Activated naive CD8-positive, alpha-beta T cell treated with anti-CD3 and anti-CD28 coated beads for 36 hours (primary cell): Measurements from ENCODE around the gene IGF2BP2. TPM values are rescaled to one million over a fixed set of nuclear protein-coding genes. Genes with fewer than 3 reads are reported as not detected.
"Not testable (repeated sequence)": the region's sequence is repeated elsewhere in the genome, so short reads cannot be mapped to it uniquely, and the experiment has no call there.

ENCODE experiments used
- DNase-seq: peaks from one replicate; pipeline ENCODE4 v3.0.0; 2021
- H3K27ac Mint-ChIP-seq: one replicate; pipeline ENCODE4 v1.8.0; 2022; ENCODE audit warnings: mild to moderate bottlenecking, moderate library complexity, mixed read lengths
- H3K27me3 Mint-ChIP-seq: one replicate; pipeline ENCODE4 v1.8.0; 2022; ENCODE audit warnings: mild to moderate bottlenecking, mixed read lengths
- H3K36me3 Mint-ChIP-seq: one replicate; pipeline ENCODE4 v1.8.0; 2021; ENCODE audit warnings: mild to moderate bottlenecking, mixed read lengths
- H3K4me1 Mint-ChIP-seq: one replicate; pipeline ENCODE4 v1.8.0; 2021; ENCODE audit warnings: mixed read lengths
- H3K4me3 Mint-ChIP-seq: one replicate; pipeline ENCODE4 v1.8.0; 2022; ENCODE audit warnings: mild to moderate bottlenecking, moderate library complexity, mixed read lengths
- H3K9me3 Mint-ChIP-seq: one replicate; pipeline ENCODE4 v1.8.0; 2022; ENCODE audit warnings: mixed read lengths
- total RNA-seq, 2 experiments: library from RNA; stranded (reverse); gene quantifications; one replicate each; pipeline ENCODE4 v1.2.3, GENCODE V29; 2021

The IGF2BP2 gene
- total RNA-seq, 2 experiments from 2014 or later, result 0.28 to 0.41 TPM

DNA sequence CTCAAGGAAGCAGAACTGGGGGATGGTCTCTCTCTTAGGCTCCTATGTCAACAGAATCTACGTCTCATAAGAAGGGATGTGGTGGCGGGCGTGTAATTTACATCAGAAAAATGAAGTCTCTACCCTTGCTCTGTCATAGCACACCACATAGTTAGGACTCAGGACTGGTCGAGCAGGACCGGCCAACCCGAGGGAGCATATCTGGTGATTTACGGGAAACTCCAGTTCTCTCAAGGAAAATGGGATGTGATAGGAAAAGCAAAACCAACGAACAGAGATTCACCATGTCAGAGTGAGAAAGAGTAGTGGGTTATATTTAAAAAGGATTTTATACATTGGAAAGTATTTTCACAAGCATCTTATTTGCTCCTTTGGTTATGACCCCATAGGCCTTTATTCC is 54.7 kb downstream of the IGF2BP2 start:
- no peaks in the 10 kb centered on the region for H3K9me3 Mint-ChIP-seq
- no peak for DNase-seq
- no peaks in the 10 kb centered on the region for H3K36me3 Mint-ChIP-seq
- no peak overlapping the region for H3K27ac Mint-ChIP-seq
- peaks cover 7% of the 10 kb centered on the region for H3K27me3 Mint-ChIP-seq
- no peak overlapping the region for H3K4me3 Mint-ChIP-seq
- H3K4me1 Mint-ChIP-seq, result peaks cover 11% of the 10 kb centered on the region

DNA sequence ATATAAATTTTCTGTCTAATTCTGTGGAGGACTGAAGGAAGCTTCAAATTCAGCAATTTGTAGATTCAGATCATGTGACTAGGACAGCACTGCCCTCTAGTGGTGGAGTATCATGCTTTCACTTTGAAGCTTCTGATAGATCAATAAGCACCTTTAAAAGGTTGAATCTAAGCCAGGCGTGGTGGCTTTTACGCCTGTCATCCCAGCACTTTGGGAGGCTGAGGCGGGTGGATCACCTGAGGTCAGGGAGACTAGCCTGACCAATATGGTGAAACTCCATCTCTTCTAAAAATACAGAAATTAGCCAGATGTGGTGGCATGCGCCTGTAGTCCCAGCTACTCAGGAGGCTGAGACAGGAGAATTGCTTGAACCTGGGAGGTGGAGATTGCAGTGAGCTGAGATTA is 56.3 kb downstream of the IGF2BP2 start:
- peaks cover 16% of the 10 kb centered on the region for H3K27me3 Mint-ChIP-seq
- H3K9me3 Mint-ChIP-seq, H3K4me1 Mint-ChIP-seq, H3K36me3 Mint-ChIP-seq, H3K27ac Mint-ChIP-seq, H3K4me3 Mint-ChIP-seq: not testable (repeated sequence)
- DNase-seq, result peak; percentile 27

- no peaks in the 10 kb centered on the region for H3K9me3 Mint-ChIP-seq
- peaks cover 4% of the 10 kb centered on the region for H3K4me1 Mint-ChIP-seq
- H3K36me3 Mint-ChIP-seq, result no peaks in the 10 kb centered on the region
- H3K27ac Mint-ChIP-seq, result no peak overlapping the region
- H3K27me3 Mint-ChIP-seq, result peaks cover 21% of the 10 kb centered on the region
- H3K4me3 Mint-ChIP-seq, result no peak overlapping the region
- DNase-seq, result no peak
These were observed 57.7 kb downstream of the IGF2BP2 start for GRCh38 chr3:185767002-185767688.

DNA sequence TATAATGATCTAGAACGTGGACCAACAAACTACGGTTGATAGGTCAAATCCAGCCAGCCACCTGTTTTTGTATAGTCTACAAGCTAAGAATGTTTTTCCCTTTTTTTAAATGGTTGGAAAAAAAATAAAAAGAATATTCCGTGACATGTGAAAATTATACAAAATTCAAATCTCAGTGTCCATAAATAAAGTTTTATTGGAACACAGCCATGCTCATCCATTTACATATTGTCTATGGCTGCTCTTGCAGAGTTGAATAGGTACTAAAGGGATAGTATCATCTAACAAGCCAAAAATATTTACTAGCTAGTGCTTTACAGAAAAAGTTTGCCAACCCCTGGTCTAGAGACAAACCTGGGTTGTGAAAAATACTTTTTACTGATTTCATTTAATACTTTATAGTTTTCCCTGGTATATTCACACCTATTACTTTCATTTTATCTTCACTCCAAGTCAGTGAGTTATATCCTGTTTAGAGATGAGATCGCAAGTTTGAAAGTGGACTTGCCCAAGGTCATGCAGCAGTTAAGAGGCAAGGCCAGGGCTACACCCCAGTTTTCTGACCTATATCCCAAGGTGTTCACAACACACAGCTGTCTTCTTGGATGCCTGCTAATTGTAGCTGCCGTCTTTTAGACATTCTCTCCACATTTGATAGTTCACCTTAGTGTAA is 58.4 kb downstream of the IGF2BP2 start:
- H3K9me3 Mint-ChIP-seq, result no peaks in the 10 kb centered on the region
- H3K27ac Mint-ChIP-seq, result no peak overlapping the region
- no peak for DNase-seq
- H3K36me3 Mint-ChIP-seq, result no peaks in the 10 kb centered on the region
- H3K27me3 Mint-ChIP-seq, result peaks cover 21% of the 10 kb centered on the region
- H3K4me1 Mint-ChIP-seq, result peaks cover 4% of the 10 kb centered on the region
- no peak overlapping the region for H3K4me3 Mint-ChIP-seq

- no peaks in the 10 kb centered on the region for H3K36me3 Mint-ChIP-seq
- H3K27ac Mint-ChIP-seq, result no peak overlapping the region
- DNase-seq, result no peak
- no peaks in the 10 kb centered on the region for H3K9me3 Mint-ChIP-seq
- H3K27me3 Mint-ChIP-seq, result peaks cover 30% of the 10 kb centered on the region
- no peak overlapping the region for H3K4me3 Mint-ChIP-seq
- peaks cover 4% of the 10 kb centered on the region for H3K4me1 Mint-ChIP-seq
These were observed 59.9 kb downstream of the IGF2BP2 start for GRCh38 chr3:185764980-185765370.

DNA sequence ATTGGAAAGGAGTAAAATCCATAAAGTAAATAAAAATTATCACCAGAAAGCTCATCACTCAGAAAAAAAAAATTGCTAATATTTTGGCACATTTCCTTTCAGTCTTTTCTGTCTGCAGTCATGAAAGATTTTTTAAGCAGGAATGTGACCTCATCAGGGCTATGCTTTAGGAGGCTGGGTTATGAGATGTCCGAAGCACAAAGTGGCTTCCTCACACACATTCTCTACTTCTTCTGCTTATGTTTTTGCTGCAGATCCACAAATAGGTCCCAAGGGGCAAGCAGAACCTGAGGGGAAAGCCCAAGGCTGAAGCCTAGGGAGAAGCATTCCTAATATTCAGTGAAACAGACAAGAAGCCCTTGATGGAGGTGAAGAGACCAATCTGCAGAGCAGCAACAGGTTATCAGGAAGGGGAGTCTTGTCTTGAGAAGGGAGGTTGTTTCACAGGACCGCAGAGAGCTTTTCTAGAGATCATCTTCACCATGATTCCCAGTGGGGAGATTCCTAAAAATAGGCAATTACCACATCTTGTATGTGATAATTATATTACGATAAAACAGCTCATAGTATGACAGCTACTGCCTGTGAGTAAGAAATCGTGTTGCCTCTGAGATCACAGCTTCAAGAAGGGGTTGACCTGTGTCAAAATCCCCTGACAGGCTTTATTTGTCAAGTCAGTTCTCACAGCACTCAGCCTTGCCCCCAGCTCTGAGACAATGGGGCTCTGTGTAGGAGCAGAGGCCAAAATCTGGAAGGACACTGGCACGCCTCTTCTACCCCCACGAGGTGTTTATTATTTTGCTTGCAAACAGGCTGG is 60.5 kb downstream of the IGF2BP2 start:
- no peaks in the 10 kb centered on the region for H3K36me3 Mint-ChIP-seq
- H3K27me3 Mint-ChIP-seq, result peaks cover 32% of the 10 kb centered on the region
- H3K9me3 Mint-ChIP-seq, result no peaks in the 10 kb centered on the region
- DNase-seq, result no peak
- H3K4me1 Mint-ChIP-seq, result peaks cover 4% of the 10 kb centered on the region
- no peak overlapping the region for H3K27ac Mint-ChIP-seq
- no peak overlapping the region for H3K4me3 Mint-ChIP-seq

- no peak overlapping the region for H3K4me3 Mint-ChIP-seq
- peaks cover 4% of the 10 kb centered on the region for H3K4me1 Mint-ChIP-seq
- H3K27ac Mint-ChIP-seq, result no peak overlapping the region
- DNase-seq, result no peak
- H3K27me3 Mint-ChIP-seq, result peaks cover 34% of the 10 kb centered on the region
- no peaks in the 10 kb centered on the region for H3K9me3 Mint-ChIP-seq
- H3K36me3 Mint-ChIP-seq, result no peaks in the 10 kb centered on the region
These were observed 61.4 kb downstream of the IGF2BP2 start for GRCh38 chr3:185763347-185764005.

DNA sequence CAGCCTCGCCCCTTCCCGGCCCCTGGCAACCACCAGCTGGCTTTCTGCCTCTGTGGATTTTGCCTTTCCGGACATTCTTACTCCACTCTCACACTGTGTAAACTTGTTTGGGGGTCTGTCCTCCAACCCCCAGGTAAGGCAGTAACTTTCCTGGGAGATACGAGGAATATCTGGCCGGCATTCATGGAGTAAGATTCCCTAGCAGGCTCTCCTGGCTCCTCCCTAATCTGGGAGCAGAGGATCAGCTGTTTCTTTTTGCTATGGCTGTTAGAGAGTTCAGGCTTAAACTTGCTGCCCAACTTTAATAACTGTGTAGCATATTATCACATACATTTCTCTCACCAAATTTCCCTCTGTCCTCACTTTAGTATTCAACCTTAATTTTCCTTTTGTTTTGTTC is 64.3 kb downstream of the IGF2BP2 start:
- Mint-ChIP-seq H3K36me3 (no peaks in the 10 kb centered on the region), H3K4me3 (no peak overlapping the region), H3K27me3 (peaks cover 32% of the 10 kb centered on the region), H3K4me1 (no peaks in the 10 kb centered on the region), H3K9me3 (peaks cover 1% of the 10 kb centered on the region), H3K27ac (no peak overlapping the region)
- no peak for DNase-seq

- DNase-seq, result no peak
- H3K4me3 Mint-ChIP-seq, result no peak overlapping the region
- no peaks in the 10 kb centered on the region for H3K4me1 Mint-ChIP-seq
- peaks cover 27% of the 10 kb centered on the region for H3K27me3 Mint-ChIP-seq
- no peak overlapping the region for H3K27ac Mint-ChIP-seq
- H3K9me3 Mint-ChIP-seq, result peaks cover 1% of the 10 kb centered on the region
- no peaks in the 10 kb centered on the region for H3K36me3 Mint-ChIP-seq
These were observed 64.8 kb downstream of the IGF2BP2 start for GRCh38 chr3:185760088-185760487.

- no peak overlapping the region for H3K4me3 Mint-ChIP-seq
- peaks cover 3% of the 10 kb centered on the region for H3K9me3 Mint-ChIP-seq
- no peaks in the 10 kb centered on the region for H3K4me1 Mint-ChIP-seq
- no peaks in the 10 kb centered on the region for H3K36me3 Mint-ChIP-seq
- no peak overlapping the region for H3K27ac Mint-ChIP-seq
- no peak for DNase-seq
- peaks cover 22% of the 10 kb centered on the region for H3K27me3 Mint-ChIP-seq
These were observed 65.3 kb downstream of the IGF2BP2 start for GRCh38 chr3:185759512-185759911.

DNA sequence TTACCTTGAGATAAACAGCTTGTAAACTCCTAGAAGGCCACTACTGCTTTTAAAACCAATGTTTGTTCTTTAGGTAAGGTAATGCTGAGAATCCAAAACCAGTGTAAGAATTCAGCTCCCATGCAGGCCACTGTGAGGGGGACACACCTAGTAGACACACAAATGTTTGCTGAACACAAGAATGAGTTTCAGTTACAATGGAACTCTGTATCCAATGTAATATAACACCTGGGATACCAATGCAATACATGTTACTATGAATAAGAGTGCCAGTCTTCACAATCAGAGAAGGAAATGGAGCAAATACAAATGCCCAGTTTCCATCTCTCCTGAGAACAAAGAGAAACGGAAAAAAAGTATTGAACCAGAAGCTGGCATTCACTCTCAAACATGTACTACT is 65.9 kb downstream of the IGF2BP2 start:
- no peak overlapping the region for H3K27ac Mint-ChIP-seq

DNA sequence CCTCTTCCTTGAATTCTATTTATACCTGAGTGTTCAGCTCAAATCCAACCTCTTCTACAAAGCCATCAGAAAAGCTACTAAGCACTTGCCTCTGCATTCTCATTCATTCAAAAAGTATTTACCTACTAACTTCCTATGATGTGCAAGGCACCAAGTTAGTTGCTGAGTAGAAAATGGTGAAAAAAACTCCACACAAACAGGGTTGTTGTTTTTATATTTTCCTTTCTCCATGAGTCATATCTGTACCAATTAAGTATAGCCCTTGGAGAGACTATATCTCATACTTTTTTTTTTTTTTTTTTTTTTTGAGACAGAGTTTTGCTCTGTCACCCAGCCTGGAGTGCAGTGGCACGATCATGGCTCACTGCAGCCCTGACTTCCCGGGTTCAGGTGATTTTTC is 67.7 kb downstream of the IGF2BP2 start:
- H3K36me3 Mint-ChIP-seq, result no peaks in the 10 kb centered on the region
- no peak for DNase-seq
- peaks cover 13% of the 10 kb centered on the region for H3K27me3 Mint-ChIP-seq
- no peak overlapping the region for H3K27ac Mint-ChIP-seq
- peaks cover 7% of the 10 kb centered on the region for H3K9me3 Mint-ChIP-seq
- no peak overlapping the region for H3K4me3 Mint-ChIP-seq
- H3K4me1 Mint-ChIP-seq, result no peaks in the 10 kb centered on the region

More for the DNA sequence above, 65.9 kb downstream of the IGF2BP2 start:
- no peaks in the 10 kb centered on the region for H3K36me3 Mint-ChIP-seq
- no peak overlapping the region for H3K4me3 Mint-ChIP-seq
- H3K27me3 Mint-ChIP-seq, result peaks cover 18% of the 10 kb centered on the region
- H3K4me1 Mint-ChIP-seq, result no peaks in the 10 kb centered on the region
- no peak for DNase-seq
- H3K9me3 Mint-ChIP-seq, result peaks cover 7% of the 10 kb centered on the region

DNA sequence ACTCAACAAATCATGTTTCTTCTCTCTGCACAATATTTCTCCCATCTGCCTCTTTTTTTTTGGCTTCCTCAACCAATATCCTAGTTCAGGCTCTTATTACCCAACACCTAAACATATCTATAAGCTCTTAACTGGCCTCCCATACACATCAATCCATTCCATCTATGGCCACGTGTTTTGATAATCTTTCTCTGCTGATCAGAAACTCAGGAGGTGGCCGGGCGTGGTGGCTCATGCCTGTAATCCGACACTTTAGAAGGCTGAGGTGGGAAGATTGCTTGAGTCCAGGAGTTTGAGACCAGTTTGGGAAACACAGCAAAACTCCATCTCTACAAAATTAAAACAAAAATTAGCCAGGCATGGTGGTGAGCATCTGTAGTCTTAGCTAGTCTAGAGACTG is 68.4 kb downstream of the IGF2BP2 start:
- Mint-ChIP-seq H3K27me3 (peaks cover 13% of the 10 kb centered on the region), H3K9me3 (peaks cover 7% of the 10 kb centered on the region), H3K4me1 (no peaks in the 10 kb centered on the region), H3K4me3 (no peak overlapping the region), H3K36me3 (no peaks in the 10 kb centered on the region), H3K27ac (no peak overlapping the region)
- no peak for DNase-seq

GRCh38 chr3:185754920-185755319 is 69.9 kb downstream of the IGF2BP2 start:
- H3K4me1 Mint-ChIP-seq, result no peaks in the 10 kb centered on the region
- no peak for DNase-seq
- peaks cover 4% of the 10 kb centered on the region for H3K27me3 Mint-ChIP-seq
- no peak overlapping the region for H3K27ac Mint-ChIP-seq
- H3K36me3 Mint-ChIP-seq, result no peaks in the 10 kb centered on the region
- peaks cover 7% of the 10 kb centered on the region for H3K9me3 Mint-ChIP-seq
- H3K4me3 Mint-ChIP-seq, result no peak overlapping the region

GRCh38 chr3:185753354-185753753 is 71.5 kb downstream of the IGF2BP2 start:
- DNase-seq, result no peak
- H3K36me3 Mint-ChIP-seq, result no peaks in the 10 kb centered on the region
- peaks cover 7% of the 10 kb centered on the region for H3K9me3 Mint-ChIP-seq
- no peak overlapping the region for H3K27ac Mint-ChIP-seq
- no peak overlapping the region for H3K4me3 Mint-ChIP-seq
- no peaks in the 10 kb centered on the region for H3K27me3 Mint-ChIP-seq
- H3K4me1 Mint-ChIP-seq, result no peaks in the 10 kb centered on the region
